Fibroblast of skin of abdomen (primary cell): Measurements from ENCODE around the gene COL7A1.
"Not testable (repeated sequence)": the region's sequence is repeated elsewhere in the genome, so short reads cannot be mapped to it uniquely, and the experiment has no call there.

Experiments
- DNase-seq: peaks from one replicate; pipeline ENCODE4 v3.0.0-alpha.2; 2013

The COL7A1 gene

DNA sequence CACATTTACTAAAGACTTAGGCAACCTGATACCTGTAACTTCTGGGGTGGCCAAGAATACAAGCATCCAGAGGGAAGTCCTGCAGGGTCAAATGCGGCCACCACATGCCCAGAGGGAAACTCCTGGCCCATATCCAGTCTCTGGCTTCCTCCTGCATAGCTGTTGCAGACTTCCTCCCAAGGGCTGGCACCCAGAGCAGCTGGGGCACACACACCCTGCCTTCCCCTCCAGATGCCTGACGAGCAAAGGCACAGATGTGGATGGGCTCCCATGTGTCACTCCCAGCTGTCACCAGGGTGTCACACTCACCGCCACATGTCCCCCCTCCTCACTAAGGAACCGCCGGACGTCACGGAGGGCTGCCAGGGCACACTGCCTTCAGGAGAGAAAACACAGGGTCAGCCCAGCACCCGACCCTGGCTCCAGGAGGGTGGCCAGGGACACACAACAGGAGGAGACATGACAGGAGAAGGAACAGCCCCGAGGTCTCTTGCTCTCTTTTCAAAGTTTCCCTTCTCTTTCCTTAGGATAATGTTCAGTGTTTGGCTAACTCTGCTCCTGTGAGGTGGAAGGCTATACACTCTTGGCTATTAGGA lies 51.8 kb downstream of the COL7A1 start:
- DNase-seq, result no peak

DNA sequence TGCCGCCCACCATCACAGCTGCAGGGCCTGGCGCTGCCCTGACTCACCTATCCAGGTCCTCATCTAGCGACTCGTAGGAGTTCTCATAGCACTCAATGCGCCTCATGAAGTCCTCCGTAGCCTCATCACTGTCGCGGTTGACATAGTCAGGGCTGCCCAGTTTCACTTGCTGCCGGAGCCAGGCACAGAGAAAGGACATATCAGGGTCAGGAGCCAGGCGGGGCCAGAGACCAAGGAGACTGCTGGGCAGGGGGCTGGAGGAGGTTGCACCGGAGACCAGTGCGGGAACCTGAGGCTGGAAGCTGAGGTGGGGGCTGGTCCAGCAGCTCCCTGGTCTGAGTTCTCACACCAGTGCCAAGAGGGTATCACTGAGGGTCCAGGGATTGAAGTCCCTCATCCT lies 56.7 kb downstream of the COL7A1 start:
- DNase-seq, result no peak

DNA sequence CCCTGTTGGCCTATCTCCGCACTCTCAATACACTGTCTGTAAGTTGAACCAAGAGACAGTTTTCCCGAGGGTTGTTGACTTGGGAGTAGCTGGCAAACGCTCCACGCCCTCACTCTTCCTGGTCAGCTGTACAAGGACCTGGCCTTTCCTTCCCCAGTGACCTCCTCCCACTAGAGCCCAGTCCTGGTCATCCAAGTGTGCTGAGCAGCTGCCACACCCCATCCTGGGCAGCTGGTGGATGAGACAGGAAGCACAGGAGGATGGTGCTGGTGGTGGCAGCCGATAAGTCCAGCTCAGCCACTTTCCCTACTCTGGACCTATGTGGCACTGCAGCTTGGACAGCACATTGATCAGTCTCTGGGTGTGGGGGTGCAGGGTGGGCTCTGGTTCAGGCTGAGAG lies 58.3 kb downstream of the COL7A1 start:
- DNase-seq, result no peak

DNA sequence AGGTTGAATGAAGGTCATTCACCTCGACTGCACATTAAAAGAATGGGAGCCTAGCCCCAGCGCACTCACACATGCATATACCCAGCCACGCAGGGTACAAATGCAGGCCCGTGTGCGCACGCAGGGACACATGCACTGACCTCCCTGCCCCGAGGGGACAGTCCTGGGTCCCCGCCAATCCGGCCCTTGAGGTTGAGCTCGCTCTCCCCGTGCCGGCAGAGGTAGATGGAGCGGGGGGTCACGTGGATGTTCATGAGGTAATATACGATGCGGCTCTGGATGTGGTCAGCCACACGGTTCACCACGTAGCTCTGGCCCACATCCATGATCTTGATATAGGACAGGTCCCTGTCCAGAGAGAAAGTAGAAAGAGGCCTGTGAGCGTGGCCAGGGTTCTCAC lies 59.0 kb downstream of the COL7A1 start:
- no peak for DNase-seq

DNA sequence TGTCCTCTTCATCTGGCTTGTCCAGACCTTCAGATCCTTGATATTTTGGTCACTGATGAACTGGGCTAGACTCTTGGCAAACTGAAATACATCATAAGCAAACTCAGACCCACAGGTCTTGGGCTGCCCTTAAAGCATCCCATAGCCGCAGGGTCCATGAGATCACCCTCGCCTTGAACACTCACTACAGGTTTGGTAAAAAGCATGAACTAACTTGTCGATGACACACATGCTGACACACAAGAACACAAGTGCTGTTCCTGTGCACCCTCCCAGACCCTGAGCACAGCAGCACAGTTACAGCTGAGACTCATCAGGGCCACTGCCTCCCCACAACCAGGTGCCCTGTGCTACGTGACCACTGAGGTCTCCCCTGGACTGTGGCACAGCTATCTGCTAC lies 59.6 kb downstream of the COL7A1 start:
- DNase-seq, result no peak

DNA sequence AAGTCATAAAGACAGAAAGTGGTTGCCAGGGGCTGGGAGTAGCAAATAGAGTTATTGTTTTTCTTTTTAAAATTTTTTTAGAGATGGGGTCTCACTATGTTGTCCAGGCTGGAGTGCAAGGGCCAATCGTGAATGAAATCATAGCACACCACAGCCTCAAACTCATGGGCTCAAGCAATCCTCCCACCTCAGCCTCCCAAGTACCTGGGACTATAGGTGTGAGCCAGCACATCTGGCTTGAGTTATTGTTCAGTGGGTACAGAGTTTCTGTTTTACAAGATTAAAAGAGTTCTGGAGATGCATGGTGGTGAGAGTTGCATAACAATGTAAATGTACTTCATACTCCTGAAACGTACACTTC lies 62.2 kb downstream of the COL7A1 start:
- no peak for DNase-seq

DNA sequence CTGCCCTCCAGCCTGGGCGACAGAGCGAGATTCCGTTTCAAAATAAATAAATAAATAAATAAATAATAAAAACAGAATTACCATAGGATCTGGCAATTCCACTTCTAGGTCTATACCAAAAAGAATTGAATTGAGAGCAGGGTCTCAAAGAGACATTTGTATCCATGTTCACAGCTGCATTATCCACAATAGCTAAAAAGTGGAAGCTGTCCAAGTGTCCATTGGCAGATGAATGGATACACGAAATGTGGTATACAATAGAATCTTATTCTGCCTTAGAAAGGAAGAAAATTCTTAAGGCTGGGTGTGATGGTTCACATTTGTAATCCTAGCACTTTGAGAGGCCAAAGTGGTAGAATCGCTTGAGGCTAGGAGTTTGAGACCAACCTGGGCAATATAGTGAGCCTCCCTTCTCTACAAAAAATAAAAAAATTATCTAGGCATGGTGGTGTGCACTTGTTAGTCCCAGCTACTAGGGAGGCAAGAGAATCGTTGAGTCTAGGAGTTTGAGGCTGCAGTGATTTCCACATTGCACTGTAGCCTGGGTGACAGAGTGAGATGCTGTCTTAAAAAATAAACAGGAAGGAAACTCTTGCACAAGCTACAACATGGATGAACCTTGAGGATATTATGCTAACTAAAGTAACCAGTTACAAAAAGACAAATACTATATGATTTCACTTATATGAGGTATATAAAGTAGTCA lies 62.7 kb downstream of the COL7A1 start:
- no peak for DNase-seq

DNA sequence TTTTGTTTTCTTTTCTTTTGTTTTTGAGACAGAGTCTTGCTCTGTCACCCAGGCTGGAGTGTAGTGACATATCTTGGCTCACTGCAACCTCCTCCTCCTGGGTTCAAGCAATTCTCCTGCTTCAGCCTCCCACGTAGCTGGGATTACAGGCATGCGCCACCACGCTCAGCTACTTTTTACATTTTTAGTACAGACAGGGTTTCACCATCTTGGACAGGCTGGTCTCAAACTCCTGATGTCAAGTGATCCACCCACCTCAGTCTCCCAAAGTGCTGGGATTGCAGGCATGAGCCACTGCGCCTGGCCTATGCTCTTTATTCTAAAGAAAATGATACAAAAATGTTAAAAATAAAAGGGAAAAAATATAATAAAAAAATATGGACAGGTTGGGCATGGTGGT lies 64.4 kb downstream of the COL7A1 start:
- not testable (repeated sequence) for DNase-seq

- no peak for DNase-seq
Observed at GRCh38 chr3:48528754-48529153, 66.4 kb downstream of the COL7A1 start.

DNA sequence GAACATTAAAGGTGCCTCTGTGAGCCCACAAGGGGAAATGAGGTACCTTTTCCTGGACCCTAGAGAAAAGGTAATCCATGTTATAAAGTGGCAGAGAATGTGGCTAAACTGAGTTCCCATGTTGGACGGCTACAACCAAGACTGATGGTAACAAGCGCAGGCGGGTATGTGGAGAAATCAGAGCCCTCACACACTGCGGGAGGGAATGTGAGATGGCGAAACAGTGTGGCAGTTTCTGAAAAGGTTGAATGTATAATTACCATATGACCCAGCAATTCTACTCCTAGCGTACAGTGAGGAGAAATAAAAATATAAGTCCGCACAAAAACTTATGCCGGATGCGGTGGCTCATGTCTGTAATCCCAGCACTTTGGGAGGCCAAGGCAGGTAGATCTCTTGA lies 67.1 kb downstream of the COL7A1 start:
- no peak for DNase-seq

GRCh38 chr3:48524970-48525369 lies 70.2 kb downstream of the COL7A1 start:
- no peak for DNase-seq

DNA sequence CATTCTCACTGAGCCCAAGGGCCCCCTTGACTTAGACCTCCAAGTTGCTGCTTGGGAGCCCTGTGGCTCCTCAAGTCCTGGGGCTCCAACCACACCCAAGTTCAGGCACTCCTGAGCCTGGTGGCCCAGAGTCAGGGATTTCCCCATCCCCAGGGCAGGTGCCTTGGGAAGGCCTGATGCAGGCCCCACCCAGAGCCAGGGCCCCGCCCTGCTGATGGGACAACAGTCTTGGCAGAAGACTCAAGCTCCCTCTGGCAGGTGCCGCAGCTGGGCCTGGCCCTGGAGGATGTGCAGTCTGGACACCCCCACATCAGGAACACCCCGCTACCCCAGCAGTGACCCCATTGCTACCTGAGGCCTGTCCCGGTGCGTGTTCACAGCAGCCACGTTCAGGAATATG lies 73.5 kb downstream of the COL7A1 start:
- no peak for DNase-seq

GRCh38 chr3:48519277-48519643 lies 75.9 kb downstream of the COL7A1 start:
- DNase-seq, result no peak

GRCh38 chr3:48518638-48519276 lies 76.4 kb downstream of the COL7A1 start:
- DNase-seq, result no peak

- DNase-seq, result no peak
Observed at GRCh38 chr3:48518069-48518468, 77.1 kb downstream of the COL7A1 start.

- no peak for DNase-seq
Observed at GRCh38 chr3:48516571-48516970, 78.6 kb downstream of the COL7A1 start.

- DNase-seq, result no peak
Observed at GRCh38 chr3:48514431-48515227, 80.5 kb downstream of the COL7A1 start.
